Measurements from ENCODE around the gene AKR1B15. TPM values are rescaled to one million over a fixed set of nuclear protein-coding genes. Genes with fewer than 3 reads are reported as not detected.

The AKR1B15 gene
- total and polyA plus RNA-seq, 9 of the 15 experiments (the other 6 are each of a cell fraction or from before 2014, with no cell fraction given), result not detected

GRCh38 chr7:134520130-134520529 is 28.8 kb upstream of the AKR1B15 start:
- TF ChIP-seq CTCF (IDR thresholded peaks at IDR 0.05 in 2 of 3, conservative IDR thresholded peaks at IDR 0.05 in 1 of 3; ENCODE audit: insufficient read depth in 2 of 3, low read depth in 1 of 3, low read length in 3 of 3) (peak in 1 of 3 experiments; percentile 37; a peak in 2 of 6 replicates), TFAM (CRISPR knock-in tag; conservative IDR thresholded peaks at IDR 0.05) (no peak), MYBL2 (IDR thresholded peaks at IDR 0.05; ENCODE audit: low read depth) (no peak), MYBL2 (CRISPR knock-in tag; IDR thresholded peaks at IDR 0.05; ENCODE audit: borderline replicate concordance) (no peak)
- CTCF ChIA-PET (ENCODE audit: low intra/inter-chr PET ratio), result interaction anchor here (1.7 to 2.1 kb wide), 2 partner anchors 28 to 86 kb away, joined by 9 to 11 read pairs; no protein-coding TSS in a partner anchor
- Histone ChIP-seq H3K9me3 (replicated peaks; ENCODE audit: control insufficient read depth, insufficient read depth, low read depth, low read length) (no peaks in the 10 kb centered on the region), H3K4me1 (replicated peaks in 1 of 2; ENCODE audit: control insufficient read depth in 2 of 2, insufficient read depth in 2 of 2, low read length in 2 of 2) (no peaks in the 10 kb centered on the region), H4K20me1 (replicated peaks; ENCODE audit: control insufficient read depth, insufficient read depth, low read length) (no peaks in the 10 kb centered on the region), H3K9ac (ENCODE audit: insufficient read depth in 1 of 2, low read depth in 2 of 2, low read length in 2 of 2) (no peak overlapping the region), H3K9me1 (ENCODE audit: control insufficient read depth, insufficient read depth, low read length) (no peaks in the 10 kb centered on the region), H3K4me3 (no peak overlapping the region), H3K4me2 (ENCODE audit: insufficient read depth, low read length) (no peak overlapping the region), H2AFZ (ENCODE audit: low read depth, low read length) (no peak overlapping the region), H3K79me2 (ENCODE audit: control insufficient read depth, insufficient read depth, low read length) (no peaks in the 10 kb centered on the region), H3K36me3 (ENCODE audit: control insufficient read depth, insufficient read depth, low read length) (no peaks in the 10 kb centered on the region), H3K27me3 (ENCODE audit: control insufficient read depth in 2 of 2, insufficient read depth in 2 of 2, low read length in 2 of 2) (peaks cover 11 to 13% of the 10 kb centered on the region in 2 experiments; a peak in 4 of 5 replicates), H3K27ac (ENCODE audit: extremely low read depth, low read depth, low read length) (no peak overlapping the region)
- no peak for DNase-seq (ENCODE audit: extremely low read depth in 1 of 4, low spot score in 3 of 4)
- in situ Hi-C loops (cut with MboI), result no loop called here
- BruUV-seq (replicated peaks), result no TSS peak
- POLR2A ChIA-PET, result no interaction called here
- no peak for FAIRE-seq
- 0% methylated on average over 4 of the region's 4 CpGs for WGBS (ENCODE audit: insufficient coverage, low coverage, missing lambda C conversion rate)
- intact Hi-C loops (cut with micrococcal nuclease), result no loop called here
- ATAC-seq, result no peak

Data from K562 (cell line).